Esophagus mucosa (tissue), 1 donor: ENCODE results near the gene ADM5. TPM values are rescaled to one million over a fixed set of nuclear protein-coding genes. Genes with fewer than 3 reads are reported as not detected.
A peak's percentile ranks its signal among the peaks of the same experiment; 100 is the strongest.

ENCODE experiments used
- ATAC-seq: fragments of 200-7000 bp; cut with Tn5 transposase; one replicate; pipeline ENCODE4 v1.9.1; 2020
- total RNA-seq: library from RNA; stranded (reverse); gene quantifications from one replicate; pipeline ENCODE4 v1.2.4, GENCODE V29; 2023
- donor health status: DM: yes; HTN: yes; CAD: no.

Gene ADM5
- total RNA-seq, 1 donor from 2014 or later, result 0.92 TPM

- no peak for ATAC-seq
Measured at GRCh38 chr19:49658566-49659442, 30.6 kb upstream of the ADM5 start.

GRCh38 chr19:49660338-49660961 lies 28.9 kb upstream of the ADM5 start:
- ATAC-seq, result no peak

- no peak for ATAC-seq
Measured at GRCh38 chr19:49662011-49662410, 27.4 kb upstream of the ADM5 start.

GRCh38 chr19:49663224-49663623 lies 26.2 kb upstream of the ADM5 start:
- no peak for ATAC-seq

- peak; percentile 78 for ATAC-seq
Measured at GRCh38 chr19:49664171-49665035, 25.0 kb upstream of the ADM5 start.

- ATAC-seq, result no peak
Measured at GRCh38 chr19:49665036-49665350, 24.4 kb upstream of the ADM5 start.

- peak; percentile 81 for ATAC-seq
Measured at GRCh38 chr19:49665351-49666119, 23.9 kb upstream of the ADM5 start, which contains the start of the genes BCL2L12 and IRF3. Gene BCL2L12, plus strand, starts transcription at chr19:49665933. Its CDS starts 760 bp downstream, at chr19:49666693. Gene IRF3, minus strand, starts transcription at chr19:49665857. Its CDS starts 1,019 bp downstream, at chr19:49664838.

GRCh38 chr19:49666120-49666444 lies 23.3 kb upstream of the ADM5 start:
- no peak for ATAC-seq

GRCh38 chr19:49667473-49667872 lies 21.9 kb upstream of the ADM5 start:
- ATAC-seq, result no peak

GRCh38 chr19:49669516-49669915 lies 19.9 kb upstream of the ADM5 start:
- no peak for ATAC-seq

GRCh38 chr19:49672131-49672919 lies 17.1 kb upstream of the ADM5 start:
- no peak for ATAC-seq

GRCh38 chr19:49676136-49676783 lies 13.1 kb upstream of the ADM5 start:
- peak; percentile 32 for ATAC-seq

GRCh38 chr19:49676784-49677230 lies 12.6 kb upstream of the ADM5 start:
- ATAC-seq, result peak; percentile 87

- peak; percentile 10 for ATAC-seq
Measured at GRCh38 chr19:49677231-49677900, 12.0 kb upstream of the ADM5 start, which contains the start of gene PRMT1. Gene PRMT1, plus strand, starts transcription at chr19:49677271. Its CDS starts 10 bp downstream, at chr19:49677281.

- peak; percentile 5 for ATAC-seq
Measured at GRCh38 chr19:49677901-49678674, 11.3 kb upstream of the ADM5 start.

GRCh38 chr19:49678985-49679770 lies 10.2 kb upstream of the ADM5 start:
- no peak for ATAC-seq

GRCh38 chr19:49679771-49680413 lies 9.5 kb upstream of the ADM5 start:
- ATAC-seq, result no peak
